ENCODE data around the gene ASCL5. TPM values are rescaled to one million over a fixed set of nuclear protein-coding genes. Genes with fewer than 3 reads are reported as not detected.

ASCL5 gene
- total and polyA plus RNA-seq, 9 of the 15 experiments (the other 6 are each of a cell fraction or from before 2014, with no cell fraction given) = 0.09 TPM; not detected in 8

- TF ChIP-seq ZFP91 (CRISPR knock-in tag; IDR thresholded peaks at IDR 0.05) = 0 out of 2 replicates have a peak, but pooled peaks have one; percentile 28
- TF ChIP-seq ZEB2 (IDR thresholded peaks at IDR 0.05) = no peak
- TF ChIP-seq ZNF24 (IDR thresholded peaks at IDR 0.05) = no peak
- no peak for TF ChIP-seq TFAM (CRISPR knock-in tag; conservative IDR thresholded peaks at IDR 0.05)
- peak; percentile 100 for TF ChIP-seq CEBPB (tag; IDR thresholded peaks at IDR 0.05)
- no peak for TF ChIP-seq HDAC1 (IDR thresholded peaks at IDR 0.05)
- TF ChIP-seq SIRT6 (IDR thresholded peaks at IDR 0.05; ENCODE audit: low read depth, low read length) = no peak
- no peak for TF ChIP-seq POLR3A (IDR thresholded peaks at IDR 0.05; ENCODE audit: borderline replicate concordance, extremely low read depth, insufficient read depth, insufficient read length)
- TF ChIP-seq SAFB (IDR thresholded peaks at IDR 0.05; ENCODE audit: borderline replicate concordance, low read depth, low read length) = no peak
- no peak for TF ChIP-seq AFF4 (CRISPR knock-in tag; IDR thresholded peaks at IDR 0.05)
- no peak for TF ChIP-seq TCF15 (CRISPR knock-in tag; IDR thresholded peaks at IDR 0.05)
- peak; percentile 33; the same call in 1 of the 2 replicates for TF ChIP-seq POLR2G (IDR thresholded peaks at IDR 0.05; ENCODE audit: low read depth, low read length)
- peak; percentile 71 for TF ChIP-seq NFRKB (IDR thresholded peaks at IDR 0.05; ENCODE audit: low read depth)
- no peak for TF ChIP-seq THAP7 (CRISPR knock-in tag; IDR thresholded peaks at IDR 0.05)
- peak; percentile 38; the same call in 1 of the 2 replicates for TF ChIP-seq ZNF668 (CRISPR knock-in tag; IDR thresholded peaks at IDR 0.05)
- TF ChIP-seq PYGO2 (tag; IDR thresholded peaks at IDR 0.05) = no peak
- no peak for TF ChIP-seq EZH2 (IDR thresholded peaks at IDR 0.05; ENCODE audit: borderline replicate concordance, low read depth, low read length)
- TF ChIP-seq PPARD (CRISPR knock-in tag; IDR thresholded peaks at IDR 0.05) = no peak
- no peak for TF ChIP-seq MAFK (IDR thresholded peaks at IDR 0.05; ENCODE audit: low read length)
- TF ChIP-seq HMG20A (CRISPR knock-in tag; conservative IDR thresholded peaks at IDR 0.05) = no peak
- TF ChIP-seq ZSCAN32 (CRISPR knock-in tag; IDR thresholded peaks at IDR 0.05) = no peak
- TF ChIP-seq ZKSCAN8 (CRISPR knock-in tag; IDR thresholded peaks at IDR 0.05) = no peak
- no peak for TF ChIP-seq HSF4 (CRISPR knock-in tag; IDR thresholded peaks at IDR 0.05; ENCODE audit: borderline replicate concordance)
These were observed 27.6 kb upstream of the ASCL5 start, which contains the start of gene TMEM9 (continued) for GRCh38 chr1:201154389-201155165.

All from K562 (cell line).